HL-60 (cell line): ENCODE measurements around the gene PLXDC2.
A peak's percentile ranks its signal among the peaks of the same experiment; 100 is the strongest.

ENCODE experiments used
- DNase-seq, 2 experiments: peaks; one replicate each; pipeline ENCODE4 v3.0.0-alpha.2; 2010 to 2020; ENCODE audit warnings: low read depth in 1 of 2, low spot score in 1 of 2
- H3K27ac ChIP-seq: fragments of 250-450 bp; sonication (Bioruptor Pico); replicated peaks from 2 replicates; pipeline ENCODE4 v1.5.1; 2020; ENCODE audit warnings: mild to moderate bottlenecking, moderate library complexity
- H3K27me3 ChIP-seq: fragments of 250-450 bp; sonication (Bioruptor Pico); 2 replicates; pipeline ENCODE4 v1.5.1; 2021; ENCODE audit warnings: mild to moderate bottlenecking, moderate library complexity; ENCODE audit not compliant: insufficient read depth, poor library complexity, severe bottlenecking
- H3K4me3 ChIP-seq: replicated peaks from 2 replicates; pipeline ENCODE4 v1.5.1; 2011; ENCODE audit warnings: mild to moderate bottlenecking, control low read depth, low read length; ENCODE audit not compliant: insufficient read depth
- GABPA ChIP-seq: IDR thresholded peaks from 2 replicates; pipeline ENCODE4 v1.6.1; 2012; ENCODE audit warnings: low read depth
- POLR2AphosphoS5 ChIP-seq: IDR thresholded peaks from 2 replicates; pipeline ENCODE4 v1.6.1; 2012; ENCODE audit warnings: low read depth
- REST ChIP-seq: IDR thresholded peaks from 2 replicates; pipeline ENCODE4 v1.6.1; 2012; ENCODE audit warnings: low read depth; ENCODE audit not compliant: insufficient replicate concordance
- SPI1 ChIP-seq: IDR thresholded peaks from 2 replicates; pipeline ENCODE4 v1.6.1; 2012; ENCODE audit warnings: low read depth, mild to moderate bottlenecking, borderline replicate concordance
- TF ChIP-seq, protein P1 (sequence below): IDR thresholded peaks from one replicate; pipeline ENCODE4 v1.5.1; 2011; ENCODE audit warnings: low read length, control low read depth, inconsistent platforms; ENCODE audit not compliant: insufficient read depth

Gene PLXDC2

DNA sequence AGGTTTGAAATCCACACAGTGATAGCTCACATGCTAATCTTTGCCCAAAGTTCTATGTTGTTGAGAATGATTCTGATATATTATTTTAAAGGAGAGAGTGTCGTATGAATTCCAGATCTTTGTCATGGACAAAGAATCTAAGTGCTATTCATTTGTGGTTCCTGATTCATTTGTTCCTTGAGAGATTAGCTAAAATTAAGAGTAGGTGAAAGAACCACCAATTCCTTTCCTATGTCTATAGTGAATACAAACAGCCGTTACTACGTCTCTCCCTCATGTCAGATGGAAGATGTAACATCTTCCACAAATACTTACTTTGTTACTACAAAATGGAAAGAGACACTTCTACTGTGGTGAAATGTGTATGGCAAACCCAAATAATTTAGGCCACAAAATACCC lies 3.3 kb upstream of the PLXDC2 start:
- H3K4me3 ChIP-seq = no peak overlapping the region
- TF ChIP-seq REST = no peak
- TF ChIP-seq POLR2AphosphoS5 = no peak
- TF ChIP-seq SPI1 = no peak
- TF ChIP-seq, protein P1, sequence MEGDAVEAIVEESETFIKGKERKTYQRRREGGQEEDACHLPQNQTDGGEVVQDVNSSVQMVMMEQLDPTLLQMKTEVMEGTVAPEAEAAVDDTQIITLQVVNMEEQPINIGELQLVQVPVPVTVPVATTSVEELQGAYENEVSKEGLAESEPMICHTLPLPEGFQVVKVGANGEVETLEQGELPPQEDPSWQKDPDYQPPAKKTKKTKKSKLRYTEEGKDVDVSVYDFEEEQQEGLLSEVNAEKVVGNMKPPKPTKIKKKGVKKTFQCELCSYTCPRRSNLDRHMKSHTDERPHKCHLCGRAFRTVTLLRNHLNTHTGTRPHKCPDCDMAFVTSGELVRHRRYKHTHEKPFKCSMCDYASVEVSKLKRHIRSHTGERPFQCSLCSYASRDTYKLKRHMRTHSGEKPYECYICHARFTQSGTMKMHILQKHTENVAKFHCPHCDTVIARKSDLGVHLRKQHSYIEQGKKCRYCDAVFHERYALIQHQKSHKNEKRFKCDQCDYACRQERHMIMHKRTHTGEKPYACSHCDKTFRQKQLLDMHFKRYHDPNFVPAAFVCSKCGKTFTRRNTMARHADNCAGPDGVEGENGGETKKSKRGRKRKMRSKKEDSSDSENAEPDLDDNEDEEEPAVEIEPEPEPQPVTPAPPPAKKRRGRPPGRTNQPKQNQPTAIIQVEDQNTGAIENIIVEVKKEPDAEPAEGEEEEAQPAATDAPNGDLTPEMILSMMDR = no peak
- TF ChIP-seq GABPA = no peak
- H3K27me3 ChIP-seq = peaks cover 5% of the 10 kb centered on the region
- no peak for DNase-seq
- H3K27ac ChIP-seq = no peak overlapping the region

GRCh38 chr10:19815036-19815730 lies 1.0 kb upstream of the PLXDC2 start:
- Histone ChIP-seq H3K27ac (no peak overlapping the region), H3K4me3 (peak overlapping the region; percentile 47)
- DNase-seq = no peak

DNA sequence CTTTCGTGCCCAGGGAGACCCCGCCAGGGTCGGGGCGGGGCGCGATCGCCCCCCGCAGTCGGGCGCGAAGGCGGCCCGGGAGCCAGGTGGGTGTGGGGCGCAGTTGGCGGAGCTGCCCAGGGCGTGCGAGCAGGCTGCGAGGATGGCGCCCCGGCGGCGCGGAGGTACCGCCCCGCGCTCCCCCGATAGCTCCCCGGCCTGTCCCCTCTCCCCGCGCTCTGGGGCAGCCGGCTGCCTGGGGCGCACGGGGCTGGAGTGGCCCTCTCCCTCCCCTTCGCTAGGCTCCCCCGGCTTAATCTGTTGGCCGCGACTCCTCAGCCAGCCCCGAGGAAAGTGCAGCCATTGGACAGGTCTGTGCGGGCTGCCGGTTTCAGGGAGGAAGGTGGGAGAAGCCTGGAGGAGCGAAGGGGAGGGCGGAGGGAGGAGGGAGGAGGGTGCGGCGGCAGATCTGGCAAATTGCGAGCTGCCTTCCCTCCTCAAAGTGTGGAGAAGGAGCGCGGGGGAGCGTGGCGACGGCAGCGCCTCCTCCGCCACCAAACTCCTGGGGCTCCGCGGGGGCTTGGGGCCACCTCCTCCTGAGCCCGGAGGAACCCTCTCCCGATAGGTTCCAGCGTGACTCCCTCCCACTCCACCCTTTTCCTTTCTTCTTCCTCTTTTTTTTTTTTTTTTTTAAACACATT lies 361 bp upstream of the PLXDC2 start:
- TF ChIP-seq REST (no peak), SPI1 (no peak), GABPA (no peak), POLR2AphosphoS5 (no peak)
- TF ChIP-seq, protein P1 = no peak
- no peak for DNase-seq
- no peak overlapping the region for H3K27ac ChIP-seq

More at GRCh38 chr10:19815036-19815730, 1.0 kb upstream of the PLXDC2 start:
- TF ChIP-seq GABPA = no peak
- H3K27me3 ChIP-seq = peaks cover 5% of the 10 kb centered on the region

GRCh38 chr10:19817231-19817933 lies 1.1 kb downstream of the PLXDC2 start:
- Histone ChIP-seq H3K4me3 (peak overlapping the region; percentile 47), H3K27ac (no peak overlapping the region), H3K27me3 (peaks cover 5% of the 10 kb centered on the region)
- TF ChIP-seq REST (no peak), POLR2AphosphoS5 (no peak), SPI1 (no peak), GABPA (no peak)
- TF ChIP-seq, protein P1 = no peak
- no peak for DNase-seq

More for the DNA sequence above, 361 bp upstream of the PLXDC2 start:
- Histone ChIP-seq H3K4me3 (peak overlapping the region; percentile 47), H3K27me3 (peaks cover 5% of the 10 kb centered on the region)
